K562 (cell line): Measurements from ENCODE around the gene HNRNPA2B1. TPM values are rescaled to one million over a fixed set of nuclear protein-coding genes. Genes with fewer than 3 reads are reported as not detected.

ENCODE experiments used
- ARID3B ChIP-seq: fragments of 250-450 bp; sonication (Bioruptor Pico); IDR thresholded peaks from 2 replicates; pipeline ENCODE4 v1.4.0; 2020; ENCODE audit warnings: borderline replicate concordance
- ATF1 ChIP-seq, 2 experiments: fragments of 450-650 bp in 1 of 2; IDR thresholded peaks; 2 replicates each; pipeline ENCODE4 v1.6.1; 2016; ENCODE audit warnings: missing compliant biosample characterization in 1 of 2, missing genetic modification characterization in 1 of 2
- CHAMP1 ChIP-seq: fragments of 450-650 bp; IDR thresholded peaks from 2 replicates; pipeline ENCODE4 v1.6.1; 2016; ENCODE audit warnings: mild to moderate bottlenecking
- CXXC5 ChIP-seq: fragments of 250-450 bp; sonication (Bioruptor Pico); IDR thresholded peaks from 2 replicates; pipeline ENCODE4 v1.8.0; 2022; ENCODE audit warnings: inconsistent platforms, mild to moderate bottlenecking, moderate library complexity
- ETS2 ChIP-seq: IDR thresholded peaks from 2 replicates; pipeline ENCODE4 v1.6.1; 2016; ENCODE audit warnings: borderline replicate concordance, missing genetic modification characterization, mild to moderate bottlenecking, moderate library complexity, missing compliant biosample characterization; ENCODE audit not compliant: poor library complexity, severe bottlenecking
- ETV5 ChIP-seq: sonication (generic); formaldehyde crosslinking; IDR thresholded peaks from 2 replicates; pipeline ENCODE4 v1.4.0; 2020; ENCODE audit warnings: low read depth, mild to moderate bottlenecking, missing genetic modification reagents
- NFE2L1 ChIP-seq: fragments of 450-650 bp; IDR thresholded peaks from 2 replicates; pipeline ENCODE4 v1.6.1; 2016; ENCODE audit warnings: missing genetic modification characterization, low read depth, mild to moderate bottlenecking, missing compliant biosample characterization, moderate library complexity, borderline replicate concordance
- PCBP2 ChIP-seq: fragments of 200-400 bp; formaldehyde crosslinking; IDR thresholded peaks from 2 replicates; pipeline ENCODE4 v1.6.1; 2018; ENCODE audit warnings: low read length, low read depth, mild to moderate bottlenecking, moderate library complexity; ENCODE audit not compliant: poor library complexity, severe bottlenecking
- PML ChIP-seq: IDR thresholded peaks from 2 replicates; pipeline ENCODE4 v1.6.1; 2012; ENCODE audit warnings: low read length, inconsistent platforms
- RAD21 ChIP-seq, 2 experiments: fragments of 250-450 bp in 1 of 2; fragments of 450-650 bp in 1 of 2; sonication (Bioruptor Pico) in 1 of 2; formaldehyde crosslinking in 1 of 2; IDR thresholded peaks in 1 of 2; conservative IDR thresholded peaks in 1 of 2; 2 replicates each; pipeline versions ENCODE4 v1.4.0 to v1.8.0; 2020 to 2022; ENCODE audit warnings: mild to moderate bottlenecking in 2 of 2, moderate library complexity in 1 of 2
- SIRT6 ChIP-seq: IDR thresholded peaks from one replicate; pipeline ENCODE4 v1.6.1; 2012; ENCODE audit warnings: low read depth, mild to moderate bottlenecking, control low read depth, inconsistent platforms, low read length, moderate library complexity
- TOE1 ChIP-seq, 2 experiments: fragments of 450-650 bp in 1 of 2; sonication (generic) in 1 of 2; formaldehyde crosslinking in 1 of 2; IDR thresholded peaks; 2 replicates each; pipeline versions ENCODE4 v1.7.1 to v1.8.0; 2016 to 2022; ENCODE audit warnings: borderline replicate concordance in 2 of 2, mild to moderate bottlenecking in 2 of 2, antibody characterized with exemption in 1 of 2, inconsistent platforms in 1 of 2, low read depth in 1 of 2, missing genetic modification reagents in 1 of 2, moderate library complexity in 1 of 2
- ZBTB11 ChIP-seq, 3 experiments: fragments of 200-800 bp in 1 of 3; fragments of 250-450 bp in 1 of 3; fragments of 450-650 bp in 1 of 3; sonication (Bioruptor Pico) in 1 of 3; sonication (Bioruptor generic) in 1 of 3; formaldehyde crosslinking in 1 of 3; IDR thresholded peaks; 2 replicates each; pipeline versions ENCODE4 v1.6.1 to v1.8.0; 2016 to 2022; ENCODE audit warnings: mild to moderate bottlenecking in 2 of 3, missing genetic modification characterization in 2 of 3, missing compliant biosample characterization in 1 of 3, moderate library complexity in 1 of 3
- ZNF316 ChIP-seq: fragments of 450-650 bp; IDR thresholded peaks from 2 replicates; pipeline ENCODE4 v1.6.1; 2016
- ZNF395 ChIP-seq: fragments of 200-800 bp; sonication (Bioruptor generic); IDR thresholded peaks from 2 replicates; pipeline ENCODE4 v1.6.1; 2017; ENCODE audit warnings: missing genetic modification characterization, missing compliant biosample characterization
- ZNF830 ChIP-seq: fragments of 250-450 bp; sonication (Bioruptor Pico); IDR thresholded peaks from 2 replicates; pipeline ENCODE4 v1.5.0; 2021; ENCODE audit warnings: mild to moderate bottlenecking
- polyA plus RNA-seq, 8 experiments: library from polyadenylated mRNA; depleted of rRNA in 4 of 8; stranded (reverse) in 5 of 8; unstranded in 3 of 8; fragments of >200 nt; fragmentation: Nextera tagmentation in 2 of 8; fragmentation: Illumina TruSeq in 1 of 8; extraction: Ambion mirVana in 2 of 8; extraction: Trizol in 1 of 8; gene quantifications; 2 replicates each; pipeline versions ENCODE4 v1.2.1 to v1.2.3, GENCODE V29; 2011 to 2014; ENCODE audit warnings: inconsistent platforms in 1 of 8, missing spikeins in 1 of 8
- total RNA-seq, 7 experiments: library from RNA; depleted of rRNA in 6 of 7; stranded (reverse); fragments of >200 nt in 6 of 7; fragmentation: Illumina TruSeq in 2 of 7; extraction: Trizol in 2 of 7; gene quantifications; 2 replicates each; pipeline versions ENCODE4 v1.2.1 to v1.2.3, GENCODE V29; 2011 to 2021; ENCODE audit warnings: low replicate concordance in 1 of 7

HNRNPA2B1 gene
- total and polyA plus RNA-seq, 9 of the 15 experiments (the other 6 are each of a cell fraction or from before 2014, with no cell fraction given) = 630 to 1,989 (median 865) TPM

- TF ChIP-seq ZBTB11 (CRISPR knock-in tag; IDR thresholded peaks at IDR 0.05) (peak in 1 of 3 experiments; percentile 74; a peak in 2 of 6 replicates), PML (0 out of 2 replicates have a peak, but pooled peaks have one; percentile 38), PCBP2 (no peak), CXXC5 (CRISPR knock-in tag) (peak; percentile 61; the same call in 1 of the 2 replicates), CHAMP1 (peak; percentile 67; the same call in 1 of the 2 replicates), SIRT6 (no peak), NFE2L1 (tag) (peak; percentile 76), ZNF395 (CRISPR knock-in tag) (peak; percentile 81), TOE1 (IDR thresholded peaks at IDR 0.05; ENCODE audit: borderline replicate concordance) (peak; percentile 52; the same call in 1 of the 2 replicates), TOE1 (CRISPR knock-in tag; IDR thresholded peaks at IDR 0.05; ENCODE audit: borderline replicate concordance, low read depth) (no peak), ZNF830 (CRISPR knock-in tag) (peak; percentile 86; the same call in 1 of the 2 replicates), ARID3B (CRISPR knock-in tag) (no peak), ETS2 (tag) (no peak), ATF1 (CRISPR knock-in tag; IDR thresholded peaks at IDR 0.05) (no peak), ATF1 (tag; IDR thresholded peaks at IDR 0.05) (peak; percentile 81), ETV5 (CRISPR knock-in tag) (peak; percentile 73; the same call in 1 of the 2 replicates), ZNF316 (peak; percentile 98), RAD21 (CRISPR knock-in tag; conservative IDR thresholded peaks at IDR 0.05 in 1 of 2, IDR thresholded peaks at IDR 0.05 in 1 of 2) (peak in 1 of 2 experiments; percentile 27; a peak in 3 of 4 replicates)
Measured at GRCh38 chr7:26233902-26234511, 33.5 kb upstream of the HNRNPA2B1 start (continued).
